Right hindlimb (tissue), 1 donor: ENCODE results near the gene RTN4R.
"Not testable (repeated sequence)": the region's sequence is repeated elsewhere in the genome, so short reads cannot be mapped to it uniquely, and the experiment has no call there.

ENCODE experiments used
- DNase-seq: peaks from one replicate; pipeline ENCODE4 v3.0.0-alpha.2; 2018

The RTN4R gene

GRCh38 chr22:20269673-20270072 is 1.6 kb upstream of the RTN4R start:
- not testable (repeated sequence) for DNase-seq

GRCh38 chr22:20269201-20269600 is 1.1 kb upstream of the RTN4R start:
- not testable (repeated sequence) for DNase-seq

GRCh38 chr22:20267441-20268278 is 458 bp downstream of the RTN4R start:
- no peak for DNase-seq

GRCh38 chr22:20266667-20267440 is 1.3 kb downstream of the RTN4R start:
- not testable (repeated sequence) for DNase-seq

GRCh38 chr22:20265772-20266666 is 2.1 kb downstream of the RTN4R start:
- not testable (repeated sequence) for DNase-seq

- no peak for DNase-seq
These were observed 3.3 kb downstream of the RTN4R start for GRCh38 chr22:20264614-20265452.

- DNase-seq = not testable (repeated sequence)
These were observed 4.5 kb downstream of the RTN4R start for GRCh38 chr22:20263404-20264281.

GRCh38 chr22:20262582-20263147 is 5.5 kb downstream of the RTN4R start:
- DNase-seq = no peak

- DNase-seq = no peak
These were observed 6.1 kb downstream of the RTN4R start for GRCh38 chr22:20261848-20262581.

- no peak for DNase-seq
These were observed 7.9 kb downstream of the RTN4R start for GRCh38 chr22:20260071-20260765.

- no peak for DNase-seq
These were observed 8.8 kb downstream of the RTN4R start for GRCh38 chr22:20259327-20259688.

- no peak for DNase-seq
These were observed 9.4 kb downstream of the RTN4R start for GRCh38 chr22:20258584-20259326.

- no peak for DNase-seq
These were observed 10.2 kb downstream of the RTN4R start for GRCh38 chr22:20258021-20258299.

- DNase-seq = no peak
These were observed 10.7 kb downstream of the RTN4R start for GRCh38 chr22:20257212-20258020.

- no peak for DNase-seq
These were observed 11.4 kb downstream of the RTN4R start for GRCh38 chr22:20256551-20257211.

- DNase-seq = no peak
These were observed 12.1 kb downstream of the RTN4R start for GRCh38 chr22:20256027-20256426.
